GM23338 (cell line): Measurements from ENCODE around the gene WASF2. TPM values are rescaled to one million over a fixed set of nuclear protein-coding genes. Genes with fewer than 3 reads are reported as not detected.

Experiments
- ATAC-seq: fragments of 200-7000 bp; cut with Tn5 transposase; 3 replicates; pipeline ENCODE4 v1.9.1; 2020
- DNase-seq: peaks from one replicate; pipeline ENCODE4 v3.0.0-alpha.2; 2015; ENCODE audit warnings: low spot score
- H2AFZ ChIP-seq: fragments of 200-600 bp; sonication (generic); 2 replicates; pipeline ENCODE4 v1.8.0; 2016; ENCODE audit warnings: antibody characterized with exemption, mild to moderate bottlenecking, moderate library complexity
- H3F3A ChIP-seq: fragments of 200-600 bp; sonication (generic); replicated peaks from 2 replicates; pipeline ENCODE4 v1.8.0; 2017; ENCODE audit warnings: antibody characterized with exemption, mixed run types, low read depth
- H3K27ac ChIP-seq: fragments of 200-600 bp; sonication (generic); 2 replicates; pipeline ENCODE4 v1.6.1; 2016; ENCODE audit warnings: low read depth
- H3K27me3 ChIP-seq: fragments of 200-600 bp; sonication (generic); 2 replicates; pipeline ENCODE4 v1.8.0; 2016; ENCODE audit warnings: mild to moderate bottlenecking, mixed run types, moderate library complexity; ENCODE audit not compliant: insufficient read depth
- H3K36me3 ChIP-seq: fragments of 200-600 bp; sonication (generic); 2 replicates; pipeline ENCODE4 v1.8.0; 2016; ENCODE audit warnings: mild to moderate bottlenecking; ENCODE audit not compliant: insufficient read depth
- H3K4me1 ChIP-seq: fragments of 200-600 bp; sonication (generic); 2 replicates; pipeline ENCODE4 v1.8.0; 2016; ENCODE audit warnings: mild to moderate bottlenecking, moderate library complexity; ENCODE audit not compliant: insufficient read depth
- H3K4me2 ChIP-seq: fragments of 200-600 bp; sonication (generic); 2 replicates; pipeline ENCODE4 v1.7.1; 2017; ENCODE audit warnings: mixed run types
- H3K4me3 ChIP-seq: fragments of 200-600 bp; sonication (generic); 2 replicates; pipeline ENCODE4 v1.6.1; 2016; ENCODE audit warnings: mixed run types
- H3K79me2 ChIP-seq: fragments of 200-600 bp; sonication (generic); replicated peaks from 2 replicates; pipeline ENCODE4 v1.8.0; 2017; ENCODE audit warnings: mild to moderate bottlenecking; ENCODE audit not compliant: insufficient read depth
- H3K9me2 ChIP-seq: fragments of 200-600 bp; sonication (generic); 2 replicates; pipeline ENCODE4 v1.8.0; 2017; ENCODE audit not compliant: insufficient read depth
- H4K20me1 ChIP-seq: fragments of 200-600 bp; sonication (generic); replicated peaks from 2 replicates; pipeline ENCODE4 v1.8.0; 2017; ENCODE audit warnings: mild to moderate bottlenecking; ENCODE audit not compliant: insufficient read depth
- H3K27ac Mint-ChIP-seq: 2 replicates; pipeline ENCODE4 v1.8.0; 2020; ENCODE audit warnings: inconsistent platforms, mild to moderate bottlenecking, moderate library complexity, mixed read lengths
- H3K27me3 Mint-ChIP-seq: 3 replicates; pipeline ENCODE4 v1.8.0; 2022; ENCODE audit warnings: low read depth, mild to moderate bottlenecking, moderate library complexity, mixed read lengths, inconsistent platforms; ENCODE audit not compliant: insufficient read depth, poor library complexity
- H3K36me3 Mint-ChIP-seq: 3 replicates; pipeline ENCODE4 v1.8.0; 2021; ENCODE audit warnings: low read depth, mild to moderate bottlenecking, inconsistent platforms, moderate library complexity, mixed read lengths
- H3K4me1 Mint-ChIP-seq: 3 replicates; pipeline ENCODE4 v1.8.0; 2020; ENCODE audit warnings: mild to moderate bottlenecking, inconsistent platforms, mixed read lengths
- H3K4me3 Mint-ChIP-seq: 3 replicates; pipeline ENCODE4 v1.8.0; 2021; ENCODE audit warnings: moderate library complexity, mild to moderate bottlenecking, inconsistent platforms, mixed read lengths
- H3K9me3 Mint-ChIP-seq: 3 replicates; pipeline ENCODE4 v1.8.0; 2020; ENCODE audit warnings: moderate library complexity, mild to moderate bottlenecking, inconsistent platforms, mixed read lengths
- CREB1 ChIP-seq: fragments of 250-450 bp; sonication (Bioruptor Pico); IDR thresholded peaks from 2 replicates; pipeline ENCODE4 v1.5.0; 2020; ENCODE audit warnings: low read depth, mild to moderate bottlenecking, moderate library complexity
- CTCF ChIP-seq, 2 experiments: fragments of 200-600 bp in 1 of 2; sonication (generic) in 1 of 2; conservative IDR thresholded peaks; 2 replicates each; pipeline versions ENCODE4 v1.5.1 to v1.6.1; 2016 to 2017; ENCODE audit warnings: antibody characterized with exemption in 2 of 2, low read depth in 2 of 2, mild to moderate bottlenecking in 2 of 2, moderate library complexity in 1 of 2
- ETS1 ChIP-seq: IDR thresholded peaks from 2 replicates; pipeline ENCODE4 v1.6.1; 2016; ENCODE audit warnings: antibody characterized with exemption
- EZH2 ChIP-seq: fragments of 200-600 bp; sonication (generic); IDR thresholded peaks from one replicate; pipeline ENCODE4 v1.8.0; 2017; ENCODE audit warnings: antibody characterized with exemption, mild to moderate bottlenecking, low read depth; ENCODE audit not compliant: unreplicated experiment
- EZH2phosphoT487 ChIP-seq: fragments of 200-600 bp; sonication (generic); IDR thresholded peaks from one replicate; pipeline ENCODE4 v1.8.1; 2018; ENCODE audit warnings: antibody characterized with exemption; ENCODE audit not compliant: unreplicated experiment
- JUNB ChIP-seq: IDR thresholded peaks from one replicate; pipeline ENCODE4 v1.6.1; 2016; ENCODE audit warnings: antibody characterized with exemption; ENCODE audit not compliant: unreplicated experiment
- NANOG ChIP-seq: IDR thresholded peaks from 2 replicates; pipeline ENCODE4 v1.6.1; 2016; ENCODE audit warnings: antibody characterized with exemption, borderline replicate concordance
- POLR2AphosphoS5 ChIP-seq: IDR thresholded peaks from 2 replicates; pipeline ENCODE4 v1.6.1; 2016; ENCODE audit warnings: antibody characterized with exemption, low read depth
- REST ChIP-seq: IDR thresholded peaks from one replicate; pipeline ENCODE4 v1.6.1; 2018; ENCODE audit warnings: antibody characterized with exemption; ENCODE audit not compliant: unreplicated experiment
- STAT1 ChIP-seq: IDR thresholded peaks from one replicate; pipeline ENCODE4 v1.6.1; 2016; ENCODE audit warnings: antibody characterized with exemption; ENCODE audit not compliant: unreplicated experiment
- ZNF114 ChIP-seq: fragments of 250-450 bp; sonication (Bioruptor Pico); IDR thresholded peaks from 2 replicates; pipeline ENCODE4 v1.5.0; 2020; ENCODE audit warnings: mild to moderate bottlenecking, moderate library complexity
- ZNF331 ChIP-seq: fragments of 250-450 bp; sonication (Bioruptor Pico); IDR thresholded peaks from 2 replicates; pipeline ENCODE4 v1.5.0; 2020; ENCODE audit warnings: low read depth, mild to moderate bottlenecking, moderate library complexity
- ZNF462 ChIP-seq: fragments of 250-450 bp; sonication (Bioruptor Pico); IDR thresholded peaks from 2 replicates; pipeline ENCODE4 v1.5.0; 2020; ENCODE audit warnings: mild to moderate bottlenecking, moderate library complexity
- polyA plus RNA-seq: library from polyadenylated mRNA; unstranded; fragments of >200 nt; fragmentation: Nextera tagmentation; extraction: Ambion mirVana; gene quantifications from 2 replicates; pipeline ENCODE4 v1.2.1, GENCODE V29; 2016
- total RNA-seq: library from RNA; depleted of rRNA; stranded (reverse); fragments of >200 nt; shearing (Covaris generic); gene quantifications from 2 replicates; pipeline ENCODE4 v1.2.3, GENCODE V29; 2014

The WASF2 gene
- total and polyA plus RNA-seq, 2 experiments from 2014 or later: 40.9 to 95.6 TPM

GRCh38 chr1:27517301-27517700 is 27.3 kb upstream of the WASF2 start:
- H3K36me3 ChIP-seq: no peaks in the 10 kb centered on the region
- no peaks in the 10 kb centered on the region for H3K9me2 ChIP-seq
- H3K27me3 Mint-ChIP-seq: peaks cover 10% of the 10 kb centered on the region
- H3K79me2 ChIP-seq: no peaks in the 10 kb centered on the region
- no peaks in the 10 kb centered on the region for H3K9me3 Mint-ChIP-seq
- H3K4me3 ChIP-seq: no peak overlapping the region
- no peak overlapping the region for H3K27ac ChIP-seq
- no peak overlapping the region for H3K27ac Mint-ChIP-seq
- no peaks in the 10 kb centered on the region for H3K27me3 ChIP-seq
- H3K4me3 Mint-ChIP-seq: no peak overlapping the region; the same call in 2 of the 3 replicates
- no peak overlapping the region for H2AFZ ChIP-seq
- no peak for TF ChIP-seq ZNF331 (CRISPR knock-in tag)
- no peak for TF ChIP-seq CTCF (conservative IDR thresholded peaks at IDR 0.05; ENCODE audit: low read depth in 2 of 2)
- TF ChIP-seq CREB1 (CRISPR knock-in tag): no peak
- TF ChIP-seq POLR2AphosphoS5: no peak
- no peak for TF ChIP-seq REST
- TF ChIP-seq STAT1: no peak
- no peak for TF ChIP-seq NANOG
- no peak for TF ChIP-seq JUNB
- TF ChIP-seq ETS1: no peak
- no peak for TF ChIP-seq ZNF462 (CRISPR knock-in tag)
- TF ChIP-seq EZH2phosphoT487: no peak
- no peak for TF ChIP-seq ZNF114 (CRISPR knock-in tag)
- TF ChIP-seq EZH2: no peak
- DNase-seq (no peak), ATAC-seq (no peak)
- peaks cover 6% of the 10 kb centered on the region; the same call in 1 of the 2 replicates for H3K4me1 ChIP-seq
- no peak overlapping the region for H3K4me2 ChIP-seq
- peaks cover 40% of the 10 kb centered on the region for H3K4me1 Mint-ChIP-seq
- no peaks in the 10 kb centered on the region for H4K20me1 ChIP-seq
- H3F3A ChIP-seq: no peaks in the 10 kb centered on the region; the same call in 1 of the 2 replicates
- H3K36me3 Mint-ChIP-seq: no peaks in the 10 kb centered on the region
